RWPE1 (cell line): ENCODE data around the gene MARK2.
A peak's percentile ranks its signal among the peaks of the same experiment; 100 is the strongest.

Experiments used
- CTCF ChIA-PET: fragments of 350-600 bp; sonication (Branson Sonifier 250); formaldehyde crosslinking; extraction: SDS; loops from one replicate; lab custom pipeline; 2021; lab: Yijun Ruan, JAX
- POLR2A ChIA-PET: fragments of 400-600 bp; formaldehyde crosslinking; extraction: SDS; loops from one replicate; lab custom pipeline; 2020; ENCODE audit warnings: antibody characterized with exemption; ENCODE audit not compliant: low non-redundant PET; lab: Yijun Ruan, JAX
- DNase-seq: peaks from one replicate; pipeline ENCODE4 v3.0.0; 2012; ENCODE audit warnings: low spot score
- H3K27ac ChIP-seq: fragments of 450-650 bp; 2 replicates; pipeline ENCODE4 v1.5.1; 2017
- CTCF ChIP-seq: fragments of 450-650 bp; conservative IDR thresholded peaks from 2 replicates; pipeline ENCODE4 v1.5.1; 2017; ENCODE audit warnings: low read depth, mild to moderate bottlenecking

Gene MARK2

DNA sequence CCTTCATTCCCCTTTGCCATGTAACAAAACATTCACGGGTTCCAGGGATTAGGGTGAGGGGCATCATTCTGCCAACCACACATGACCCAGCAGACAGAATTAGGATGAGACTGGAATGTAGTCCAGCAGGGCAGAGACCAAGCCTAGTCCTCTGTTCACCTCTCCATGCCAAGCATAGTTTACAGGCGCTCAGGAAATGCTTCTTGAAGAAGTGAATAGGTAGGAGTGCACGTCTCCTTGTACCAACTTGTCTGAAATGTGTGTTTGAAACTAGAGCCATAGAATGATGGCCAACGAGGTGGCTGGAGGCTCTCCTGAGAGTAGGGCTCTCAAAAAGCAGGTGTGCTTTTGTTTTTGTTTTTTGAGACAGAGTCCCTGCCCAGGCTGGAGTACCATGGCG is 17.5 kb upstream of the MARK2 start:
- POLR2A ChIA-PET: interaction anchor here (0.6 kb wide), 1 partner anchor 316 kb away, joined by 3 read pairs; no protein-coding TSS in a partner anchor
- CTCF ChIA-PET: interaction anchor here (1.3 kb wide), 1 partner anchor 15 kb away, joined by 3 read pairs; no protein-coding TSS in a partner anchor
- peak overlapping the region; percentile 35; the same call in 1 of the 2 replicates for H3K27ac ChIP-seq
- no peak for TF ChIP-seq CTCF
- DNase-seq: no peak

- no peak for DNase-seq
- peak overlapping the region; percentile 13; the same call in 1 of the 2 replicates for H3K27ac ChIP-seq
- POLR2A ChIA-PET: no interaction called here
- no peak for TF ChIP-seq CTCF
- CTCF ChIA-PET: interaction anchor here (1.1 kb wide), 1 partner anchor 11 kb away, joined by 5 read pairs; no protein-coding TSS in a partner anchor
Observed at GRCh38 chr11:63826471-63827190, 12.3 kb upstream of the MARK2 start.

- POLR2A ChIA-PET: interaction anchor here (0.6 kb wide), 1 partner anchor 9 kb away, joined by 5 read pairs; no protein-coding TSS in a partner anchor
- CTCF ChIA-PET: no interaction called here
- peak overlapping the region; percentile 20 for H3K27ac ChIP-seq
- no peak for TF ChIP-seq CTCF
- DNase-seq: no peak
Observed at GRCh38 chr11:63829823-63830489, 9.0 kb upstream of the MARK2 start.

DNA sequence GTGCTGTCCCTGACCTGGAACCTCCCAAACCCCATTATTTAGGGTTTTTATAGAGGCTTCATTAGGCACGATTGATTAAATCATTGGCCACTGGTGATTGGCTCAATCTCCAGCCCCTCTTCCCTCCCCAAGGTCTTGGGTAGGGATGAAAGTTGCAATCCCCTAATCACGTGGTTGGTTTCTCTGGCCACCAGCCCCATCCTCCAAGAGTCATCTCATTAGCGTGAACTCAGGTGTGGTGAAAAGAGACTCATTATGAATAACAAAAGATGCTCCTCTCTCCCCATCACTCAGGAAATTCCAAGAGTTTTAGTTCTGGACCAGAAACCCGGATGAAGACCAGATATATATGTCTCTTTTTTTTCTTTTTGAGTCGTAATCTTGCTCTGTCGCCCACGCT is 7.6 kb upstream of the MARK2 start:
- ChIA-PET POLR2A (no interaction called here), CTCF (interaction anchor here (1.2 kb wide), 1 partner anchor 114 kb away, joined by 10 read pairs; no protein-coding TSS in a partner anchor)
- no peak for DNase-seq
- H3K27ac ChIP-seq: no peak overlapping the region
- no peak for TF ChIP-seq CTCF

DNA sequence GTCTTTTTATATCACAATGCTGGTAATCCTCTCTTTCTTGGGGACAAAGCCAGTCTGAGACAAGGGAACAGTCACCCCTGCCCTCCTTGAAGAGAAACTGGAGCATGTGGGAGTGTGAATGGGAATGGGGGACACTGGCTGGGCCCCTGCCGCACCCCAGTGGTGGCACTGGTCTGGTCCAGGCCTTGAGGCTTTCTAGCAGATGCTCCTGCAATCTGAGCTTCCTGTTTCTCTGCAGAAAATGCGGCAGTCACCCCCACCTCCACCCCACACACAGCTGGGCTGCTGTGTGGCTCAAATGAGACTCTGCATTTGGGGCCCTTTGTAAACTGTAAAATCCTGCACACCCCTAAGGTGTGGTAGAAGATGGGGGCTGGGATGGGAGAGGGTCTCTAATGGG is 6.6 kb upstream of the MARK2 start:
- H3K27ac ChIP-seq: no peak overlapping the region
- ChIA-PET CTCF (interaction anchor here (0.7 kb wide), 1 partner anchor 47 kb away, joined by 4 read pairs; no protein-coding TSS in a partner anchor), POLR2A (no interaction called here)
- no peak for DNase-seq
- TF ChIP-seq CTCF: no peak

DNA sequence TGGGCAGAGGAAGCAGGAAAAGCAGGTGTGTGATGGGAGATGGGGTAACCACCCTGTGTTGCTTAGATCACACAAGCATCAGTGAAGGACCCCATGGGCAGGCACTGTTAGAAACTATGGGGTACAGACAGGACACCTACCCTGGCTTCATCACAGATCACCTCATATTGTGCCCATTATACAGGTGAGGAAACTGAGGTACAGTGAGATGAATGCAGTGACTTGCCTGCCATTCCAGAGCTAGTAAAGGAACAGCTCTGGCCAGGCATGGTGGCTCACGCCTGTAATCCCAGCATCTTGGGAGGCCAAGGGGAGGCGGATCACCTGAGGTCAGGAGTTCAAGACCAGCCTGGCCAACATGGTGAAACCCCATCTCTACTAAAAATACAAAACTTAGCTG is 5.9 kb upstream of the MARK2 start:
- H3K27ac ChIP-seq: no peak overlapping the region
- POLR2A ChIA-PET: no interaction called here
- CTCF ChIA-PET: interaction anchor here (1.3 kb wide), 1 partner anchor 112 kb away, joined by 7 read pairs; no protein-coding TSS in a partner anchor
- no peak for TF ChIP-seq CTCF
- no peak for DNase-seq
